H9 (cell line): ENCODE data around the gene GSE1. TPM values are rescaled to one million over a fixed set of nuclear protein-coding genes. Genes with fewer than 3 reads are reported as not detected.
A peak's percentile ranks its signal among the peaks of the same experiment; 100 is the strongest.

Experiments used
- DNase-seq: peaks from one replicate; pipeline ENCODE4 v3.0.0-alpha.2; 2017
- H2AFZ ChIP-seq: one replicate; pipeline ENCODE4 v1.6.1; 2013; ENCODE audit warnings: mild to moderate bottlenecking, low read length, control low read depth, moderate library complexity
- H2AK5ac ChIP-seq: 2 replicates; pipeline ENCODE4 v1.6.1; 2013; ENCODE audit warnings: low read length, control low read depth, mixed read lengths; ENCODE audit not compliant: insufficient read length
- H2BK120ac ChIP-seq: one replicate; pipeline ENCODE4 v1.6.1; 2013; ENCODE audit warnings: low read depth, mild to moderate bottlenecking, low read length, control low read depth, inconsistent platforms; ENCODE audit not compliant: poor library complexity, severe bottlenecking
- H2BK12ac ChIP-seq: 2 replicates; pipeline ENCODE4 v1.6.1; 2013; ENCODE audit warnings: low read length, control low read depth, mixed read lengths, low read depth; ENCODE audit not compliant: insufficient read length
- H2BK15ac ChIP-seq: 2 replicates; pipeline ENCODE4 v1.6.1; 2013; ENCODE audit warnings: low read depth, low read length, control low read depth
- H2BK20ac ChIP-seq: one replicate; pipeline ENCODE4 v1.6.1; 2013; ENCODE audit warnings: low read depth, mild to moderate bottlenecking, low read length, control low read depth, inconsistent platforms; ENCODE audit not compliant: poor library complexity, severe bottlenecking
- H2BK5ac ChIP-seq: 2 replicates; pipeline ENCODE4 v1.6.1; 2013; ENCODE audit warnings: low read length, control low read depth, mixed read lengths; ENCODE audit not compliant: insufficient read length
- H3K14ac ChIP-seq: 2 replicates; pipeline ENCODE4 v1.6.1; 2013; ENCODE audit warnings: low read length, control low read depth; ENCODE audit not compliant: insufficient read depth
- H3K18ac ChIP-seq: 2 replicates; pipeline ENCODE4 v1.6.1; 2013; ENCODE audit warnings: low read depth, mild to moderate bottlenecking, mixed read lengths, low read length, control low read depth; ENCODE audit not compliant: insufficient read length
- H3K23ac ChIP-seq: 2 replicates; pipeline ENCODE4 v1.6.1; 2013; ENCODE audit warnings: low read length, control low read depth, mixed read lengths, low read depth; ENCODE audit not compliant: insufficient read length
- H3K23me2 ChIP-seq: 2 replicates; pipeline ENCODE4 v1.6.1; 2013; ENCODE audit warnings: low read depth, mild to moderate bottlenecking, mixed read lengths, low read length, control low read depth; ENCODE audit not compliant: insufficient read length, poor library complexity, severe bottlenecking
- H3K27ac ChIP-seq: 2 replicates; pipeline ENCODE4 v1.5.1; 2013; ENCODE audit warnings: low read length, control low read depth, mixed read lengths, low read depth; ENCODE audit not compliant: insufficient read length
- H3K27me3 ChIP-seq: 2 replicates; pipeline ENCODE4 v1.6.1; 2013; ENCODE audit warnings: low read length, control low read depth, inconsistent platforms; ENCODE audit not compliant: insufficient read depth
- H3K4ac ChIP-seq: 2 replicates; pipeline ENCODE4 v1.6.1; 2013; ENCODE audit warnings: low read depth, mild to moderate bottlenecking, control low read depth, inconsistent platforms, low read length, moderate library complexity
- H3K4me1 ChIP-seq: 2 replicates; pipeline ENCODE4 v1.6.1; 2013; ENCODE audit warnings: low read length, control low read depth, inconsistent platforms; ENCODE audit not compliant: insufficient read depth
- H3K4me2 ChIP-seq: 2 replicates; pipeline ENCODE4 v1.6.1; 2013; ENCODE audit warnings: low read length, control low read depth, mixed read lengths; ENCODE audit not compliant: insufficient read length, insufficient read depth
- H3K56ac ChIP-seq: 2 replicates; pipeline ENCODE4 v1.6.1; 2013; ENCODE audit warnings: low read depth, mild to moderate bottlenecking, mixed read lengths, low read length, control low read depth; ENCODE audit not compliant: insufficient read length
- H3K79me1 ChIP-seq: 2 replicates; pipeline ENCODE4 v1.6.1; 2013; ENCODE audit warnings: low read depth, mild to moderate bottlenecking, moderate library complexity, low read length, control low read depth, inconsistent platforms; ENCODE audit not compliant: insufficient read depth, poor library complexity, severe bottlenecking
- H3K79me2 ChIP-seq: 2 replicates; pipeline ENCODE4 v1.6.1; 2013; ENCODE audit warnings: low read length, control low read depth, inconsistent platforms; ENCODE audit not compliant: insufficient read depth
- H3K9ac ChIP-seq: 2 replicates; pipeline ENCODE4 v1.6.1; 2013; ENCODE audit warnings: low read length, control low read depth, mixed read lengths; ENCODE audit not compliant: insufficient read length; ENCODE audit errors: extremely low read depth
- H3K9me3 ChIP-seq: one replicate; pipeline ENCODE4 v1.6.1; 2013; ENCODE audit warnings: low read depth, low read length, inconsistent platforms; ENCODE audit not compliant: control insufficient read depth
- H3T11ph ChIP-seq: one replicate; pipeline ENCODE4 v1.6.1; 2013; ENCODE audit warnings: mild to moderate bottlenecking, low read length, control low read depth, inconsistent platforms
- H4K20me1 ChIP-seq: one replicate; pipeline ENCODE4 v1.6.1; 2013; ENCODE audit not compliant: control insufficient read depth, insufficient read length, insufficient read depth
- H4K5ac ChIP-seq: 2 replicates; pipeline ENCODE4 v1.6.1; 2013; ENCODE audit warnings: low read depth, mild to moderate bottlenecking, mixed read lengths, low read length, control low read depth; ENCODE audit not compliant: insufficient read length
- H4K8ac ChIP-seq: replicated peaks from 2 replicates; pipeline ENCODE4 v1.6.1; 2013; ENCODE audit warnings: low read length, control low read depth, mixed read lengths, low read depth; ENCODE audit not compliant: insufficient read length
- H4K91ac ChIP-seq: 2 replicates; pipeline ENCODE4 v1.6.1; 2013; ENCODE audit warnings: low read depth, mild to moderate bottlenecking, moderate library complexity, mixed read lengths, low read length, control low read depth; ENCODE audit not compliant: insufficient read length
- H3K27ac Mint-ChIP-seq, 3 experiments: 2 replicates in 2 of 3; 3 replicates in 1 of 3; pipeline ENCODE4 v1.8.0; 2020 to 2021; ENCODE audit warnings: mixed read lengths in 3 of 3, mild to moderate bottlenecking in 1 of 3, moderate library complexity in 1 of 3
- H3K27me3 Mint-ChIP-seq: 2 replicates; pipeline ENCODE4 v1.8.0; 2021; ENCODE audit warnings: low read depth, mild to moderate bottlenecking, moderate library complexity, mixed read lengths
- H3K36me3 Mint-ChIP-seq, 3 experiments: 2 replicates in 2 of 3; 3 replicates in 1 of 3; pipeline ENCODE4 v1.8.0; 2020 to 2021; ENCODE audit warnings: low read depth in 3 of 3, mixed read lengths in 3 of 3; ENCODE audit not compliant: insufficient read depth in 1 of 3
- H3K4me1 Mint-ChIP-seq, 2 experiments: 2 replicates each; pipeline ENCODE4 v1.8.0; 2020; ENCODE audit warnings: mixed read lengths in 2 of 2
- H3K4me3 Mint-ChIP-seq, 2 experiments: 2 replicates in 1 of 2; 3 replicates in 1 of 2; pipeline ENCODE4 v1.8.0; 2020 to 2021; ENCODE audit warnings: mild to moderate bottlenecking in 2 of 2, mixed read lengths in 2 of 2, moderate library complexity in 1 of 2
- H3K9me3 Mint-ChIP-seq, 2 experiments: 2 replicates in 1 of 2; 3 replicates in 1 of 2; pipeline ENCODE4 v1.8.0; 2020; ENCODE audit warnings: mild to moderate bottlenecking in 2 of 2, mixed read lengths in 2 of 2, moderate library complexity in 1 of 2
- CTCF ChIP-seq: fragments of 200-600 bp; sonication (generic); conservative IDR thresholded peaks from 3 replicates; pipeline ENCODE4 v1.8.0; 2021; ENCODE audit warnings: antibody characterized with exemption, mild to moderate bottlenecking
- total RNA-seq: library from RNA; stranded (reverse); gene quantifications from 2 replicates; pipeline ENCODE4 v1.2.1, GENCODE V29; 2021

Gene GSE1
- total RNA-seq, 1 experiment from 2014 or later, result 125 TPM

GRCh38 chr16:85683363-85683762, 70.2 kb downstream of the GSE1 start:
- Histone ChIP-seq H3K27ac (no peak overlapping the region), H3K27me3 (no peaks in the 10 kb centered on the region), H4K91ac (no peak overlapping the region), H2BK15ac (no peak overlapping the region), H3K23me2 (no peaks in the 10 kb centered on the region), H2BK12ac (no peak overlapping the region), H4K8ac (no peak overlapping the region), H3K4me1 (no peaks in the 10 kb centered on the region; the same call in 1 of the 2 replicates), H3K4ac (no peak overlapping the region), H2AFZ (no peak overlapping the region), H3K23ac (no peak overlapping the region), H3K56ac (no peak overlapping the region), H3K18ac (no peak overlapping the region), H3T11ph (no peak overlapping the region), H3K79me2 (peaks cover 3% of the 10 kb centered on the region; the same call in 1 of the 2 replicates), H3K4me2 (no peak overlapping the region), H3K14ac (no peak overlapping the region), H4K20me1 (no peaks in the 10 kb centered on the region), H3K9ac (no peak overlapping the region), H4K5ac (no peak overlapping the region), H3K79me1 (no peaks in the 10 kb centered on the region), H2BK5ac (no peak overlapping the region), H3K9me3 (no peaks in the 10 kb centered on the region), H2BK20ac (no peak overlapping the region), H2BK120ac (no peak overlapping the region), H2AK5ac (no peak overlapping the region)
- Mint-ChIP-seq H3K4me1 (peaks cover 11 to 20% of the 10 kb centered on the region in 2 experiments), H3K36me3 (peaks cover 13 to 72% (median 64%) of the 10 kb centered on the region in 3 experiments; a peak in 6 of 7 replicates), H3K4me3 (no peak overlapping the region), H3K9me3 (no peaks in the 10 kb centered on the region), H3K27ac (peak overlapping the region in 2 of 3 experiments; percentile 16 to 32; a peak in 3 of 7 replicates), H3K27me3 (no peaks in the 10 kb centered on the region; the same call in 1 of the 2 replicates)
- DNase-seq, result no peak
- no peak for TF ChIP-seq CTCF
